ENCODE measurements around the gene PCBD1.

The PCBD1 gene

DNA sequence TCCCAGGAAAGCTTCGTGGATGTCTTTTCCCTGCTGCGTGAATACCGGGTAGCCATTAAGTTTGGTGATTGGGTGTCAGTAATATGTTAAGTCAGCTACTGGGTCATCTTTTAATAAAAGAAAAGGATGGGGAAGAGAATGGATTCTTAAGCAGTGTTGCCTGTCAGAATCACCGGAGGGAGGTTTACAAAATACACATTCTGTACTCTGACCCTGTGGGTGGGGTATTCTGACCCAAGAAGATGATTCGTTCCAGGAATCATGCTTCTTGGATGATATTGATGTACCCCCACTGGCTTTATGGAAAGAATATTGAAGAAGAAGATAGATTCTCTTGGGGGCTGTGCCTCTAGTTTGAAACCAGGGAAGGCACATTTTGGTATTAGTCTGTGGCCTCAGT, 54.3 kb downstream of the PCBD1 start:
- DNase-seq (ENCODE audit: low read depth in 2 of 2): no peak

- DNase-seq (ENCODE audit: low read depth in 2 of 2): no peak
Observed at GRCh38 chr10:70833601-70834000, 54.8 kb downstream of the PCBD1 start.

All from stimulated activated CD4-positive, alpha-beta T cell treated with anti-CD3 and anti-CD28 coated beads, Interleukin-12 subunit alpha, Interleukin-12 subunit beta, amount 100 ng/mL, for 24 hours (primary cell).